AG04450 (cell line): ENCODE results near the gene CPA5. TPM values are rescaled to one million over a fixed set of nuclear protein-coding genes. Genes with fewer than 3 reads are reported as not detected.

Experiments used
- CTCF ChIA-PET: fragments of 300-600, 350-600 bp; formaldehyde crosslinking; extraction: SDS; loops from one replicate; lab custom pipeline; 2022; ENCODE audit warnings: antibody characterized with exemption, inconsistent platforms; lab: Charles Lee
- POLR2A ChIA-PET: fragments of 350-600 bp; formaldehyde crosslinking; extraction: SDS; loops from one replicate; lab custom pipeline; 2021; ENCODE audit warnings: antibody characterized with exemption, inconsistent platforms; lab: Yijun Ruan, JAX
- DNase-seq: peaks from one replicate; pipeline ENCODE4 v3.0.0-alpha.2; 2011; ENCODE audit warnings: low read depth, low spot score
- H3K27ac ChIP-seq: one replicate; pipeline ENCODE4 v1.5.1; 2012; ENCODE audit warnings: low read depth, low read length, control low read depth
- H3K27me3 ChIP-seq: one replicate; pipeline ENCODE4 v1.6.0; 2012; ENCODE audit warnings: low read length; ENCODE audit not compliant: control insufficient read depth, insufficient read depth
- H3K4me3 ChIP-seq: 2 replicates; pipeline ENCODE4 v1.5.1; 2011; ENCODE audit warnings: mild to moderate bottlenecking, low read depth, low read length, control low read depth
- H3K9me3 ChIP-seq: 2 replicates; pipeline ENCODE4 v1.5.1; 2012; ENCODE audit warnings: low read length; ENCODE audit not compliant: control insufficient read depth, insufficient read depth
- polyA plus RNA-seq: library from polyadenylated mRNA; depleted of rRNA; stranded (reverse); fragments of >200 nt; gene quantifications from 2 replicates; pipeline ENCODE4 v1.2.3, GENCODE V29; 2011
- TF ChIP-seq, protein P1 (sequence below): IDR thresholded peaks from 2 replicates; pipeline ENCODE4 v1.5.1; 2011; ENCODE audit warnings: low read depth, low read length, control low read depth, inconsistent platforms

The CPA5 gene
- polyA plus RNA-seq, 1 experiment = 0.14 TPM

DNA sequence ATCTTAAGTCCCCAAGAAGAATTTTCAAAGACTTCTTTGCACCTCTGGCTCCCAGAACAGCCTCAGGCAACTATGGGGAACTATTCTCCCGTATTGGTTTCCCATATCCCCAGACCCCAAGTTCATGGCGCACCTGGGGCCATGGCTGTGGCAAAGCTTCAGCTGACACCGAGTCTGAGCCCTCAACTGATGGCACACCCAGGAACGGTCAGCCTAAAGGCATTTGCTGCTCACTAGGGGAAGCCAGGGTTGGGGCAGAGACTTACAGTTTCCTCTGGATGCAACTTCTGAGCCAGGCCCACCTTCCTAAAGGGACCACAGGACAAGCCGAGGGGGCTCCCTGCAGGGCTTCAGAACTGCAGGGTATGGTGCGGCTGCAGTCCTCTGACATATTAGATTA, 21.9 kb downstream of the CPA5 start:
- H3K9me3 ChIP-seq = peaks cover 3% of the 10 kb centered on the region
- peak overlapping the region; percentile 89 for H3K27ac ChIP-seq
- H3K4me3 ChIP-seq = no peak overlapping the region
- TF ChIP-seq, protein P1, sequence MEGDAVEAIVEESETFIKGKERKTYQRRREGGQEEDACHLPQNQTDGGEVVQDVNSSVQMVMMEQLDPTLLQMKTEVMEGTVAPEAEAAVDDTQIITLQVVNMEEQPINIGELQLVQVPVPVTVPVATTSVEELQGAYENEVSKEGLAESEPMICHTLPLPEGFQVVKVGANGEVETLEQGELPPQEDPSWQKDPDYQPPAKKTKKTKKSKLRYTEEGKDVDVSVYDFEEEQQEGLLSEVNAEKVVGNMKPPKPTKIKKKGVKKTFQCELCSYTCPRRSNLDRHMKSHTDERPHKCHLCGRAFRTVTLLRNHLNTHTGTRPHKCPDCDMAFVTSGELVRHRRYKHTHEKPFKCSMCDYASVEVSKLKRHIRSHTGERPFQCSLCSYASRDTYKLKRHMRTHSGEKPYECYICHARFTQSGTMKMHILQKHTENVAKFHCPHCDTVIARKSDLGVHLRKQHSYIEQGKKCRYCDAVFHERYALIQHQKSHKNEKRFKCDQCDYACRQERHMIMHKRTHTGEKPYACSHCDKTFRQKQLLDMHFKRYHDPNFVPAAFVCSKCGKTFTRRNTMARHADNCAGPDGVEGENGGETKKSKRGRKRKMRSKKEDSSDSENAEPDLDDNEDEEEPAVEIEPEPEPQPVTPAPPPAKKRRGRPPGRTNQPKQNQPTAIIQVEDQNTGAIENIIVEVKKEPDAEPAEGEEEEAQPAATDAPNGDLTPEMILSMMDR = no peak
- H3K27me3 ChIP-seq = no peaks in the 10 kb centered on the region
- ChIA-PET POLR2A (no interaction called here), CTCF (no interaction called here)
- no peak for DNase-seq

DNA sequence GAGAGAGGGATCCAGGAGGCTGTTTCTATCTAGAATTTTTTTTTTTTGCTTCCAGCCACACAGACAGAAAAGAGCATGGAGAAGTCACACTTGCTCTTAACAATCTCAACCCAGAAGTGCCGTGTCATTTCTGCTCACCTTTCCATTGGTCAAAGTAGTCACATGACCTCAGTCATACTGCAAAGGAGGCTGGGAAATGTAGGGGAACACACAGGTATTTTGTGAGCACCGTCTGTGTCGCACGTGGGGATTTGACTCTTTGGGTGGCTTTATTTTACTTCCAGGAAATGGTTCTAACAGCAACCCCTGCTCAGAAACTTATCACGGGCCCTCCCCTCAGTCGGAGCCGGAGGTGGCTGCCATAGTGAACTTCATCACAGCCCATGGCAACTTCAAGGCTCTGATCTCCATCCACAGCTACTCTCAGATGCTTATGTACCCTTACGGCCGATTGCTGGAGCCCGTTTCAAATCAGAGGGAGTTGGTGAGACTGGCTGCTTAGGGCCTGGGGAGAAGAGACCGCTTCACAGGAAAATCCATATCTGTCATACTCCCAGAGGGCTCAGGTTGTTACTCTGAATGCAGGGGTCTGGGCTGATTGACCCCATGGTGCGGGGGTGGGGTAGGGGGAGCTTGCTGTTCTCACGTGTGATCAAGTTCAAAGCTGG, 22.6 kb downstream of the CPA5 start:
- Histone ChIP-seq H3K9me3 (peaks cover 2% of the 10 kb centered on the region; the same call in 1 of the 2 replicates), H3K27ac (peak overlapping the region; percentile 89), H3K4me3 (no peak overlapping the region), H3K27me3 (no peaks in the 10 kb centered on the region)
- ChIA-PET POLR2A (no interaction called here), CTCF (no interaction called here)
- TF ChIP-seq, protein P1 = no peak
- DNase-seq = no peak

GRCh38 chr7:130367836-130368746, 23.5 kb downstream of the CPA5 start:
- DNase-seq = no peak
- TF ChIP-seq, protein P1 = no peak
- Histone ChIP-seq H3K27me3 (no peaks in the 10 kb centered on the region), H3K9me3 (peaks cover 2% of the 10 kb centered on the region; the same call in 1 of the 2 replicates), H3K4me3 (no peak overlapping the region), H3K27ac (no peak overlapping the region)
- CTCF ChIA-PET = no interaction called here
- POLR2A ChIA-PET = no interaction called here

DNA sequence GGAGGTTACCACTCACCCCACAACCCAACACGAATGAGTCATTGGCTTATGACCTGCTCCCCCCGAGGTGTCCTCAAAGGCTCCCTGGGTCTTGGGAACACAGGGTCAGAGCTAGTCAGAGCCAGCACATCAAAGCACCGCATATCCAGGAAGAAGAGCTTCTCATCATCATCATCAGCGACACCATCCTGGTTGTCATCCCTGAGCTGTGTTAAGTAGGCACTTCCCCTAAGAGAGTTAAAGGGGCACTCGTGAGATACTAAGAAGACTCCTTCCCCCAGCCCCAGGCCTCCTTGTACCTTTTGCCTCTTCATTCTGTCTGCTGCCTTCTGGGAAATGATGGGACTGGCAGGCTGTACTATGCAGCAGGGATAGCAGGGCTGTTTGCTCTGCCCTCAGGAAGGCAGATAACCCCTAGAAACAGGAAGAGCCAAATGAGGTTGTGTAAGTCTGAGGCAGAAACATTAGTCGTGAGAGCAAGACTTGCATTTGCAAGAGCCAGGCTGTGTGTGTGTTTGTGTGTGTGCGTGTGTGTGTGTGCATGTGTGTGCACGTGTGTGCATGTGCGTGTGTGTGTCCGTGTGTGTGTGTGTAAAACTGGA, 24.6 kb downstream of the CPA5 start:
- no peak overlapping the region for H3K4me3 ChIP-seq
- CTCF ChIA-PET = no interaction called here
- no peaks in the 10 kb centered on the region for H3K27me3 ChIP-seq
- POLR2A ChIA-PET = no interaction called here
- H3K27ac ChIP-seq = peak overlapping the region; percentile 39
- TF ChIP-seq, protein P1 = no peak
- no peak for DNase-seq
- H3K9me3 ChIP-seq = peaks cover 2% of the 10 kb centered on the region; the same call in 1 of the 2 replicates
